Progenitor cell of endocrine pancreas (in vitro differentiated cells): ENCODE results near the gene DBNDD2. TPM values are rescaled to one million over a fixed set of nuclear protein-coding genes. Genes with fewer than 3 reads are reported as not detected.

ENCODE experiments used
- DNase-seq: peaks from one replicate; pipeline ENCODE4 v3.0.0; 2021; ENCODE audit warnings: low spot score; ENCODE audit not compliant: unreplicated experiment
- H3K27ac Mint-ChIP-seq: 2 replicates; pipeline ENCODE4 v1.8.0; 2021; ENCODE audit warnings: mild to moderate bottlenecking, moderate library complexity, mixed read lengths
- H3K27me3 Mint-ChIP-seq: 2 replicates; pipeline ENCODE4 v1.8.0; 2021; ENCODE audit warnings: mixed read lengths
- H3K36me3 Mint-ChIP-seq: 2 replicates; pipeline ENCODE4 v1.8.0; 2022; ENCODE audit warnings: mixed read lengths; ENCODE audit not compliant: insufficient read depth
- H3K4me1 Mint-ChIP-seq: 2 replicates; pipeline ENCODE4 v1.8.0; 2021; ENCODE audit warnings: low read depth, mixed read lengths
- H3K4me3 Mint-ChIP-seq: 2 replicates; pipeline ENCODE4 v1.8.0; 2021; ENCODE audit warnings: low read depth, mild to moderate bottlenecking, moderate library complexity, mixed read lengths
- H3K9me3 Mint-ChIP-seq: 2 replicates; pipeline ENCODE4 v1.8.0; 2021; ENCODE audit warnings: low read depth, mixed read lengths
- total RNA-seq: library from RNA; stranded (reverse); gene quantifications from 2 replicates; pipeline ENCODE4 v1.2.1, GENCODE V29; 2021
- TF ChIP-seq, protein P1 (sequence below): fragments of 200-600 bp; sonication (generic); IDR thresholded peaks from one replicate; pipeline ENCODE4 v1.5.0; 2021; ENCODE audit warnings: antibody characterized with exemption, mild to moderate bottlenecking; ENCODE audit not compliant: unreplicated experiment

DBNDD2 gene
- total RNA-seq, 1 donor from 2014 or later: 23.2 TPM

DNA sequence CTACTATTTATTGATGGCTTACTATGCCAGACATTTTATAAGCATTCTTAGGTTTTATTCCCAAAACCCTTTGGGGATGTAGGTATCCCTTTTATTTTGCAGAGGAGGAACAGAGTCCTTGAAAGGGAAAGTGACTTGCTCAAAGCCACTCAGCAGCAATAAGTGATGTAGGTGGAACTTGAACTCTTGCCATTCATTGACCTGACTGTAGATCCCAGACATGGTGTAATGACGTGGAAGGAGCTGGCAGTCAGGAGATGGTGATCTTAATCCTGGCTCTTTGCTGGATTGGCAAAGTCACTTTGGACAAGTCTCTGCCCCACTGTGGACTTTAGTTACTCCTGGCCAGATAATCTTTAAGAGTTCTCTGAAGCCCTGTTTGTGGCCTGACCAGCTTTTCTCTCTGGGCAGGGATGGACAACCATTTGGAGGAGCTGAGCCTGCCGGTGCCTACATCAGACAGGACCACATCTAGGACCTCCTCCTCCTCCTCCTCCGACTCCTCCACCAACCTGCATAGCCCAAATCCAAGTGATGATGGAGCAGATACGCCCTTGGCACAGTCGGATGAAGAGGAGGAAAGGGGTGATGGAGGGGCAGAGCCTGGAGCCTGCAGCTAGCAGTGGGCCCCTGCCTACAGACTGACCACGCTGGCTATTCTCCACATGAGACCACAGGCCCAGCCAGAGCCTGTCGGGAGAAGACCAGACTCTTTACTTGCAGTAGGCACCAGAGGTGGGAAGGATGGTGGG, 1.6 kb downstream of the DBNDD2 start:
- no peak for DNase-seq
- no peak overlapping the region for H3K27ac Mint-ChIP-seq
- no peaks in the 10 kb centered on the region for H3K9me3 Mint-ChIP-seq
- TF ChIP-seq, protein P1, sequence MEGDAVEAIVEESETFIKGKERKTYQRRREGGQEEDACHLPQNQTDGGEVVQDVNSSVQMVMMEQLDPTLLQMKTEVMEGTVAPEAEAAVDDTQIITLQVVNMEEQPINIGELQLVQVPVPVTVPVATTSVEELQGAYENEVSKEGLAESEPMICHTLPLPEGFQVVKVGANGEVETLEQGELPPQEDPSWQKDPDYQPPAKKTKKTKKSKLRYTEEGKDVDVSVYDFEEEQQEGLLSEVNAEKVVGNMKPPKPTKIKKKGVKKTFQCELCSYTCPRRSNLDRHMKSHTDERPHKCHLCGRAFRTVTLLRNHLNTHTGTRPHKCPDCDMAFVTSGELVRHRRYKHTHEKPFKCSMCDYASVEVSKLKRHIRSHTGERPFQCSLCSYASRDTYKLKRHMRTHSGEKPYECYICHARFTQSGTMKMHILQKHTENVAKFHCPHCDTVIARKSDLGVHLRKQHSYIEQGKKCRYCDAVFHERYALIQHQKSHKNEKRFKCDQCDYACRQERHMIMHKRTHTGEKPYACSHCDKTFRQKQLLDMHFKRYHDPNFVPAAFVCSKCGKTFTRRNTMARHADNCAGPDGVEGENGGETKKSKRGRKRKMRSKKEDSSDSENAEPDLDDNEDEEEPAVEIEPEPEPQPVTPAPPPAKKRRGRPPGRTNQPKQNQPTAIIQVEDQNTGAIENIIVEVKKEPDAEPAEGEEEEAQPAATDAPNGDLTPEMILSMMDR: no peak
- H3K4me1 Mint-ChIP-seq: peaks cover 7% of the 10 kb centered on the region
- H3K36me3 Mint-ChIP-seq: peaks cover 6% of the 10 kb centered on the region
- peaks cover 5% of the 10 kb centered on the region for H3K27me3 Mint-ChIP-seq
- H3K4me3 Mint-ChIP-seq: no peak overlapping the region

DNA sequence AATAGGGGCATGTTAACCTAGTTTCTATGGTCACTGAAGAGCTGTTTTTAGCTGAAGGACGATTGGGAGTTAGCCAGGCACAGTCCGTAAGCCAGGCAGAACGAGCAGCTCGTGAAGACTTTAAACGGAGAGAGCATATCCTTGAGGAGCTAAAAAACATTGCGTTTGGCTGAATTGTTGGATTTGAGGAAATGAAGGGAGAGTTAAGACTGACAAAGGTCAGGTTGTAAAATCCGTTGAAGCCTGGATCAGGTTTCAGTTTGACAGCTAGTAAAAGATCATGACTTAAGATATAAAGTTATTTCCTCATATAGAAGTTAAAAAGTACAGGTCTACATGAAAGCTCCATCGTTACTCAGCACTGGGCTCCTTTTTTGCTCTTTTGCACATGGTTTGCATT, 2.8 kb downstream of the DBNDD2 start:
- no peak overlapping the region for H3K27ac Mint-ChIP-seq
- TF ChIP-seq, protein P1: no peak
- H3K4me3 Mint-ChIP-seq: no peak overlapping the region
- no peaks in the 10 kb centered on the region for H3K9me3 Mint-ChIP-seq
- H3K27me3 Mint-ChIP-seq: peaks cover 3% of the 10 kb centered on the region
- H3K4me1 Mint-ChIP-seq: peaks cover 11% of the 10 kb centered on the region
- no peak for DNase-seq
- H3K36me3 Mint-ChIP-seq: peaks cover 6% of the 10 kb centered on the region

DNA sequence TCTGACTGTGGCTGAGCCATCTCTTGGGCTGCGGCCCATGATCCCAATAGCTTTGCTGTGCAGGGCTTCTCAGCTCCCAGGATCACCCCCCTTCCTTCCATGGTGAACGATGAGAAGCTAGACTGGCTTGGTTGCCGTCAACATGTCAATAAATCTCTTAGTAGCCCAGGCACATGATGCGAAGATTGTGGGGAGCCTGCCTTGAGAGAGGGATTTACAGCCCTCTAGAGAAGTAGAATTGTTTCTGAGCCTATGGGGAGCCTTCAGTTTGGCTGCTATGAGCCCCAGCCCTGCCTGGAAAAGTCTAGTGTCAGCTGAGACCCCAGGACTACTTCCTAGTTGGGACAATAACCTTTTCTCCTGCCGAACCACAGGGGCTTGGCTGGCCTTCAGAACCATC, 4.6 kb downstream of the DBNDD2 start:
- Mint-ChIP-seq H3K36me3 (peaks cover 6% of the 10 kb centered on the region), H3K4me3 (no peak overlapping the region), H3K4me1 (peaks cover 14% of the 10 kb centered on the region), H3K27ac (no peak overlapping the region), H3K9me3 (no peaks in the 10 kb centered on the region), H3K27me3 (peaks cover under 1% of the 10 kb centered on the region)
- DNase-seq: no peak
- TF ChIP-seq, protein P1: no peak

DNA sequence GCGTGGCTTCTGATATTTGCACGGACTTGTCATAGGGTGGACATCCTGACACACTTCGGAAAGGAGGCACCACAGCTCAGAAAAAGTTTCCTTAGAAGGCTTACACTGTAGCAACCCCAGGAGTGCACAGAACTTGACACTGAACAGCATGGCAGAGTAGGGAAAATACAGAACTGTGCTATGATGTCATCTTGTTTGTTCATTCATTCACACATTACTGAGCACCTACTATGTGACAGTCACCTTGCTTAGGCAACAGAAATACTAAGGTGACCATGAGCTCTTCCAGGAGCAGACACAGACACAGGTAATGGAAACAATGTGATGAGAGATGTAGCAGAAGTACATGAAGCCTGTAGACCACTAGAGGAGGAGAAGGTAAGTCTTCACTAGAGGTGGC, 5.4 kb downstream of the DBNDD2 start:
- no peak for DNase-seq
- peaks cover 15% of the 10 kb centered on the region for H3K4me1 Mint-ChIP-seq
- TF ChIP-seq, protein P1: no peak
- H3K27ac Mint-ChIP-seq: no peak overlapping the region
- H3K36me3 Mint-ChIP-seq: peaks cover 7% of the 10 kb centered on the region
- H3K9me3 Mint-ChIP-seq: no peaks in the 10 kb centered on the region
- no peaks in the 10 kb centered on the region for H3K27me3 Mint-ChIP-seq
- H3K4me3 Mint-ChIP-seq: no peak overlapping the region

DNA sequence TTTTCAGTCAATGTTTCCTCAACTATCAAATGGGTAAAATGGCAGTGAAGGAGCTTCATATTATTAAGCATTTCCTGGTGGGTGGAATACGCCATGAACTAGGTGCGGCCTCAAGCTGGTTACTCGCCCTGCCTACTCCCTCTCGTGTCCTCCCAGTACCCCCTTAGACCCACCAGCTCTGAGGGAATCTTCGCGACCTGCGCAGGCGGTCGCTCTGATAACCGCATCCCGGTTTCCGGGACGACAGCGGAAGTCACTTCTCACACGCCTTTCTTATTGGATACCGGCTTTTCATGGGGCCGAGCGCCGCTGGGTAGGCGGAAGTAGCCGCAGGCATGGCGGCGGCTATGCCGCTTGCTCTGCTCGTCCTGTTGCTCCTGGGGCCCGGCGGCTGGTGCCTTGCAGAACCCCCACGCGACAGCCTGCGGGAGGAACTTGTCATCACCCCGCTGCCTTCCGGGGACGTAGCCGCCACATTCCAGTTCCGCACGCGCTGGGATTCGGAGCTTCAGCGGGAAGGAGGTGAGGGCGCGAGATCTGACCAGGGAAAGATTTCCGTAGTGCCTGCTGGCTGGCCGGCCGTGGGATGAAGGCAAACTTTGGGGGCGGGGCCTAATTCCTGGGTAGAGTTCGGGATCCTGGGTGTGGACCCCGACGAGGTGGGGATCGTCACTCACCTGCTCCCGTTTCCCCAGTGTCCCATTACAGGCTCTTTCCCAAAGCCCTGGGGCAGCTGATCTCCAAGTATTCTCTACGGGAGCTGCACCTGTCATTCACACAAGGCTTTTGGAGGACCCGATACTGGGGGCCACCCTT, 7.9 kb downstream of the DBNDD2 start, which contains the start of gene PIGT:
Gene PIGT (plus strand): TSS at position 320 of the 816 bp plus-strand sequence. CDS start 16 bp downstream, at position 336.
- Mint-ChIP-seq H3K27me3 (no peaks in the 10 kb centered on the region), H3K4me1 (peaks cover 18% of the 10 kb centered on the region), H3K4me3 (peak within 1 kb of the TSS; percentile 97), H3K36me3 (peaks cover 9% of the 10 kb centered on the region), H3K9me3 (no peaks in the 10 kb centered on the region), H3K27ac (peak within 1 kb of the TSS; percentile 92)
- TF ChIP-seq, protein P1: no peak
- peak; percentile 54 for DNase-seq
